Spleen (tissue), 11 donors: ENCODE data around the gene CCDC9. TPM values are rescaled to one million over a fixed set of nuclear protein-coding genes. Genes with fewer than 3 reads are reported as not detected.

Experiments used
- DNase-seq: peaks from one replicate; pipeline ENCODE4 v3.0.0-alpha.2; 2020
- H3K27ac ChIP-seq, 8 donors: fragments of 200-600 bp; sonication (generic) in 7 of 8; 1 replicate in 4 of 8; 2 replicates in 4 of 8; pipeline versions ENCODE4 v1.5.0 to v1.8.0; 2016 to 2021; ENCODE audit warnings: inconsistent platforms in 4 of 8, mild to moderate bottlenecking in 4 of 8, moderate library complexity in 1 of 8
- H3K27me3 ChIP-seq, 7 donors: fragments of 200-600 bp; sonication (generic) in 6 of 7; replicated peaks in 1 of 7; 1 replicate in 4 of 7; 2 replicates in 3 of 7; pipeline versions ENCODE4 v1.5.0 to v1.8.0; 2016 to 2021; ENCODE audit warnings: inconsistent platforms in 3 of 7, mild to moderate bottlenecking in 1 of 7
- H3K36me3 ChIP-seq, 6 donors: fragments of 200-600 bp; sonication (generic) in 5 of 6; 1 replicate in 4 of 6; 2 replicates in 2 of 6; pipeline versions ENCODE4 v1.5.0 to v1.8.0; 2016 to 2021; ENCODE audit warnings: inconsistent platforms in 2 of 6
- H3K4me1 ChIP-seq, 6 donors: fragments of 200-600 bp; sonication (generic) in 5 of 6; 1 replicate in 3 of 6; 2 replicates in 3 of 6; pipeline versions ENCODE4 v1.5.0 to v1.8.0; 2016 to 2021; ENCODE audit warnings: inconsistent platforms in 3 of 6
- H3K4me3 ChIP-seq, 8 donors: fragments of 200-600 bp; sonication (generic) in 7 of 8; 1 replicate in 4 of 8; 2 replicates in 4 of 8; pipeline versions ENCODE4 v1.5.0 to v1.8.0; 2016 to 2021; ENCODE audit warnings: inconsistent platforms in 4 of 8, mild to moderate bottlenecking in 4 of 8, moderate library complexity in 2 of 8
- H3K9me3 ChIP-seq, 8 donors: fragments of 200-600 bp; sonication (generic) in 7 of 8; 1 replicate in 4 of 8; 2 replicates in 4 of 8; pipeline versions ENCODE4 v1.5.0 to v1.8.0; 2016 to 2021; ENCODE audit warnings: inconsistent platforms in 4 of 8
- POLR2A ChIP-seq, 3 donors: fragments of 450-650 bp; IDR thresholded peaks; one replicate each; pipeline ENCODE4 v1.5.1; 2017; ENCODE audit warnings: antibody characterized with exemption in 3 of 3, mild to moderate bottlenecking in 1 of 3
- POLR2AphosphoS5 ChIP-seq, 3 donors: sonication (generic); formaldehyde crosslinking; IDR thresholded peaks; one replicate each; pipeline ENCODE4 v1.5.1; 2017; ENCODE audit warnings: antibody characterized with exemption in 3 of 3
- WGBS, 5 donors: extraction: QIAGEN DNeasy Blood & Tissue Kit in 3 of 5; methylation state at CpG; one replicate each; pipeline versions ENCODE4 v1.1.5 to v1.1.7; 2013 to 2018; 5-methylcytosine and 5-hydroxymethylcytosine counted together
- intact Hi-C: fragments of 100-400 bp; cut with DNase I; formaldehyde crosslinking; loops from one replicate; pipeline ENCODE4 v1.15.0; 2023; ENCODE audit warnings: low total_unique reads
- polyA plus RNA-seq, 3 donors: library from polyadenylated mRNA; stranded (reverse); fragments of 200-250 nt; gene quantifications; one replicate each; pipeline ENCODE4 v1.2.1, GENCODE V29; 2013
- total RNA-seq, 7 donors: library from RNA; depleted of rRNA in 3 of 7; stranded (reverse); fragments of >200 nt in 3 of 7; fragmentation: NEBNext Ultra II Directional in 4 of 7; extraction: Animal tissue kit (Norgen Biotek cat#: 25700) in 4 of 7; gene quantifications; one replicate each; pipeline versions ENCODE4 v1.1.0 to v1.2.1, GENCODE V29; 2016 to 2021
- TF ChIP-seq, protein P1 (sequence below), 11 experiments: fragments of 200-600 bp in 7 of 11; fragments of 450-650 bp in 4 of 11; sonication (generic) in 4 of 11; IDR thresholded peaks in 8 of 11; conservative IDR thresholded peaks in 3 of 11; 1 replicate in 7 of 11; 2 replicates in 4 of 11; pipeline versions ENCODE4 v1.4.0 to v1.8.0; 2016 to 2021; ENCODE audit warnings: antibody characterized with exemption in 11 of 11, inconsistent platforms in 4 of 11, mild to moderate bottlenecking in 1 of 11
- donor health status: healthy with polysubstance abuse.
- donor health status: DM: no; HTN: no; CAD: no; lungs with moderate emphysema.
- donor health status: DM: no; HTN: no; CAD: no.
- donor health status: Bipolar disorder and iron deficiency.
- donor health status: healthy.
- donor health status: DM: no; HTN: no; CAD: no.
- donor health status: DM: yes; HTN: yes; CAD: no.

Gene CCDC9
- total and polyA plus RNA-seq, 10 donors, result 11.0 to 43.0 (median 29.4) TPM

GRCh38 chr19:47312366-47313006, 56.2 kb downstream of the CCDC9 start:
- Histone ChIP-seq H3K9me3 (no peaks in the 10 kb centered on the region), H3K27me3 (peaks cover 0 to 64% (median 0%) of the 10 kb centered on the region in 7 donors), H3K4me3 (peak overlapping the region in 5 of 8 donors; percentile 26 to 68 (median 31)), H3K4me1 (peaks cover 0 to 57% (median 3%) of the 10 kb centered on the region in 6 donors), H3K36me3 (peaks cover 0 to 12% (median 0%) of the 10 kb centered on the region in 6 donors), H3K27ac (peak overlapping the region in 6 of 8 donors; percentile 48 to 93 (median 85))
- 81 to 94% (median 84%) methylated on average over 5 of the region's 5 CpGs for WGBS, 5 donors
- DNase-seq, result no peak
- TF ChIP-seq POLR2A (IDR thresholded peaks at IDR 0.05) (no peak), POLR2AphosphoS5 (IDR thresholded peaks at IDR 0.05) (no peak)
- TF ChIP-seq, protein P1, sequence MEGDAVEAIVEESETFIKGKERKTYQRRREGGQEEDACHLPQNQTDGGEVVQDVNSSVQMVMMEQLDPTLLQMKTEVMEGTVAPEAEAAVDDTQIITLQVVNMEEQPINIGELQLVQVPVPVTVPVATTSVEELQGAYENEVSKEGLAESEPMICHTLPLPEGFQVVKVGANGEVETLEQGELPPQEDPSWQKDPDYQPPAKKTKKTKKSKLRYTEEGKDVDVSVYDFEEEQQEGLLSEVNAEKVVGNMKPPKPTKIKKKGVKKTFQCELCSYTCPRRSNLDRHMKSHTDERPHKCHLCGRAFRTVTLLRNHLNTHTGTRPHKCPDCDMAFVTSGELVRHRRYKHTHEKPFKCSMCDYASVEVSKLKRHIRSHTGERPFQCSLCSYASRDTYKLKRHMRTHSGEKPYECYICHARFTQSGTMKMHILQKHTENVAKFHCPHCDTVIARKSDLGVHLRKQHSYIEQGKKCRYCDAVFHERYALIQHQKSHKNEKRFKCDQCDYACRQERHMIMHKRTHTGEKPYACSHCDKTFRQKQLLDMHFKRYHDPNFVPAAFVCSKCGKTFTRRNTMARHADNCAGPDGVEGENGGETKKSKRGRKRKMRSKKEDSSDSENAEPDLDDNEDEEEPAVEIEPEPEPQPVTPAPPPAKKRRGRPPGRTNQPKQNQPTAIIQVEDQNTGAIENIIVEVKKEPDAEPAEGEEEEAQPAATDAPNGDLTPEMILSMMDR (IDR thresholded peaks at IDR 0.05 in 8 of 11, conservative IDR thresholded peaks at IDR 0.05 in 3 of 11), result no peak
- intact Hi-C loops, result no loop called here

- Histone ChIP-seq H3K27ac (peak overlapping the region in 7 of 8 donors; percentile 59 to 93 (median 85)), H3K4me3 (peak overlapping the region in 3 of 8 donors; percentile 27 to 68 (median 31)), H3K27me3 (peaks cover 0 to 67% (median 0%) of the 10 kb centered on the region in 7 donors), H3K36me3 (peaks cover 0 to 17% (median 0%) of the 10 kb centered on the region in 6 donors), H3K4me1 (peaks cover 0 to 49% (median 3%) of the 10 kb centered on the region in 6 donors), H3K9me3 (no peaks in the 10 kb centered on the region)
- intact Hi-C loops, result no loop called here
- DNase-seq, result no peak
- peak in 1 of 3 donors; percentile 69 for TF ChIP-seq POLR2AphosphoS5 (IDR thresholded peaks at IDR 0.05)
- TF ChIP-seq, protein P1 (IDR thresholded peaks at IDR 0.05 in 8 of 11, conservative IDR thresholded peaks at IDR 0.05 in 3 of 11), result no peak
- 74 to 91% (median 81%) methylated on average over 10 of the region's 10 CpGs for WGBS, 5 donors
Measured at GRCh38 chr19:47313754-47314295, 57.5 kb downstream of the CCDC9 start.

DNA sequence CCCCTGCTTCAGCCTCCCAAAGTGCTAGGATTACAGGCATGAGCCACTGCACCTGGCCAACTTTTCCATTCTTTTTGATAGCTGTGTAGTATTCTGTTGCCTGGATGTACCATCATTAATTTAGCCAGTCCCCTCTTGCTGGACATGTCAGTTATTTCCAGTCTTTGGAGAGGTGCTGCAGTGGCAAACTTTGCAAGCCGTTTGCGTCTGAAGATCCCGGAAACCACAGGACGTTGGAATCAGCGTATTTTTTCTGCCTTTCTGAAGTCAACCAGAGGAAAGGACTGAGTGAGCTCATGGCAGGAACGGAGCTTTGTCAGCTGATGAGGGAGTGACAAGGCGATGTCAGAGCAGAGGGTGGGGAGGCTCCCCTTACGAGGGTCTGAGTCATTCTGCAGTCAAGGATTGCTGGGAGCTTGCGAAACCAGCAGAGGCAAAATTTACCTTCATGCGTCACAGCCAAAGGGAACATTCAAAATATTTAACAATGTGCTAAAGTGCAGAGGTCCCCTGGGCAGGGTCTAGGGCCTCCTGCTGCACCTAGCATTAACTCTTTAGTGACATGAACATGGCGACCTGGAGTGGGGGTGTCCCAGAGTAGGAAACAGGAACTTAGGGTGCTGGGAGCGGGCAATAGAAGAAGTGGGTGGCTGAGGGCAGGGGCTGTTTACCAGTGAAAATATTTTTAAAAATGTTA, 58.9 kb downstream of the CCDC9 start:
- TF ChIP-seq, protein P1 (IDR thresholded peaks at IDR 0.05 in 8 of 11, conservative IDR thresholded peaks at IDR 0.05 in 3 of 11), result no peak
- TF ChIP-seq POLR2AphosphoS5 (IDR thresholded peaks at IDR 0.05), result peak; percentile 33 to 94 (median 64)
- intact Hi-C loops, result no loop called here
- H3K27me3 ChIP-seq, result peaks cover 0 to 69% (median 3%) of the 10 kb centered on the region in 7 donors
- peaks cover 0 to 52% (median 3%) of the 10 kb centered on the region in 6 donors for H3K4me1 ChIP-seq
- H3K36me3 ChIP-seq, result peaks cover 0 to 31% (median 0%) of the 10 kb centered on the region in 6 donors
- H3K27ac ChIP-seq, result peak overlapping the region in 7 of 8 donors; percentile 59 to 93 (median 85)
- WGBS, 5 donors, result 23 to 42% (median 36%) methylated on average over 12 of the region's 12 CpGs
- peak overlapping the region in 1 of 8 donors; percentile 68 for H3K4me3 ChIP-seq
- H3K9me3 ChIP-seq, result no peaks in the 10 kb centered on the region
- DNase-seq, result peak; percentile 84
